Activated effector memory CD4-positive, alpha-beta T cell treated with Interleukin-2 at 50 U/mL for 16 hours (primary cell): ENCODE measurements around the gene CAMK2N2.

Experiments
- DNase-seq: peaks from one replicate; pipeline ENCODE4 v3.0.0-alpha.2; 2020

CAMK2N2 gene

DNA sequence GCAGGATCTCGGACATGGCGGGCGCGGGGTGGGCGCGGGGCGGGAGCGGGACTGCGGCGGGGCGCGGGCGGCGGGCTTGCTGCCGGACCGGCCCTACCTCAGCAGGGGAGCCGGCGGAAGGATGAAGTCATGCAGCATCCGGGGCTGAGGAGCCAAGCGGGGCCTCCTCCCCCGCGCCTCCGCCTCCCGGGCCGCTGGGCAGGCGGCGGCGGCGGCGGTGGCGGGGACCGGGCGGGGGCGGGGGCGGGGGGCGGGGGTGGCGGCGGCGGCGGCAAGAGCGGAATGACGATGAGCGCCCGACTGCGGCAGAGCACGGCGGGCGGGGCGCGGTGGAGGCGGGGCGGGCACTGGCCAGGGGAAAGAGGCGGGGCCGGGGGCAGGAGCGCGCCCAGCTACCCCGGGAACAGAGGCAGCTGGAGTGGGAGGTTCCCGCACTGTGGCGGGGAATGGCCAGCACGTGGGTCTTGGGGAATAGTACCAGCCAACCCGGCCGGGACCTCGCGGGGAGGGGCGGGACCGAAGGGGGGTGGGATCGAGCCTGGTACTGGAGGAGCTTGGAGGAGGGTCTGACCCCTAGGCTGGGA, at the start of gene CAMK2N2:
CAMK2N2 (minus strand) TSS at position 284 of the 584 bp plus-strand sequence; CDS start at position 16, 268 bp downstream.
- DNase-seq = peak; percentile 34

DNA sequence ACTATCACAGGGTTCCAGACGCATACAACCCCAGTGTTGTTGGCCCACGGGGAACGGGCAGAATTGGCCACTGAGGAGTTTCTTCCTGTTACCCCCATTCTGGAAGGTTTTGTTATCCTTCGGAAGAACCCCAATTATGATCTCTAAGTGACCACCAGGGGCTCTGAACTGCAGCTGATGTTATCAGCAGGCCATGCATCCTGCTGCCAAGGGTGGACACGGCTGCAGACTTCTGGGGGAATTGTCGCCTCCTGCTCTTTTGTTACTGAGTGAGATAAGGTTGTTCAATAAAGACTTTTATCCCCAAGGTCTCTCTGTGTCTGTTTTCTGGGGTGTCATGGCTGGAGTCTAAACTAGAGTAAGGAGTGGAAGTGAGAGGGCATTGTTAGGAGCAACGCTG, 47.4 kb upstream of the CAMK2N2 start:
- DNase-seq = no peak

DNA sequence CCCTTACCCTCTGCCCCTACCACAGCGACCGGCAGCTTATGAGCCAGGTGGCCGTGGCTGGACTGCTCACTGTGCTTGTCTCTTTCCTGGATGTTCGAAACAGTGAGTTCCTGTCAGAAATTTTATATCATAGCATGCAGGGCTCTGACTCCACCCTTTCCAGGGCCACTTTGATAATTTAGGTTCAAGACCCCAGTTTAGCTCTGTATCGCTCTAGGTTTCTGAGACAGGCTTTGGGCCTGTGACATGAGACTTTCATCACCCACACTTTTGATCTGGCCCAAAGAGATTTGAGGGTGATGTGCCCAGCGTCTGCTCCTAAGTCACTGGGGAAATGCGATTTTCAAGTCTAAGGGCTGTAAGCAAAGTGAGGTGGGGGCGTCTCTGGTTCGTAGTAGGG, 46.6 kb upstream of the CAMK2N2 start:
- no peak for DNase-seq

DNA sequence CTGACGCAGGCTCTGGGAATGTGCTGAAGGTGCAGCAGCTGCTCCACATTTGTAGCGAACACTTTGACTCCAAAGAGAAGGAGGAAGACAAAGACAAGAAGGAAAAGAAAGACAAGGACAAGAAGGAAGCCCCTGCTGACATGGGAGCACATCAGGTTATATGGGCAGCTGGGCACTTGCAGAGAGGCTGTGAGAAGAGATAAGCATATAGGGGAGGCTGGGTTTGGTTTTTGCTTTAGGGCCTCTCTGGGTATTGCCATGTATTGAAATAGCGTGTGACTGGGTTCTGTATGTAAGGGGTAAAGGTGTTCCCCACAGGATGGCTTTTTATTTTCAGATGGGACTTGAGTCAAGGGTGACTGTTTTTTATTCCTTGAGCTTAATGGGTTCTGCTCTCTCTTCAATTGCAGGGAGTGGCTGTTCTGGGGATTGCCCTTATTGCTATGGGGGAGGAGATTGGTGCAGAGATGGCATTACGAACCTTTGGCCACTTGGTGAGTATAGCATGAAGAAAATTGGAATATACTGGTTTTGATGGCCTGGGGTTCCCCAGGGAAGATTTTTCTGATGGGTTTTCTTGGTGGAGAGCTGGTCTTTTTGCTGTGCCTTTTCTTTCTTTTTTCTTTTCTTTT, 45.1 kb upstream of the CAMK2N2 start:
- DNase-seq = no peak

DNA sequence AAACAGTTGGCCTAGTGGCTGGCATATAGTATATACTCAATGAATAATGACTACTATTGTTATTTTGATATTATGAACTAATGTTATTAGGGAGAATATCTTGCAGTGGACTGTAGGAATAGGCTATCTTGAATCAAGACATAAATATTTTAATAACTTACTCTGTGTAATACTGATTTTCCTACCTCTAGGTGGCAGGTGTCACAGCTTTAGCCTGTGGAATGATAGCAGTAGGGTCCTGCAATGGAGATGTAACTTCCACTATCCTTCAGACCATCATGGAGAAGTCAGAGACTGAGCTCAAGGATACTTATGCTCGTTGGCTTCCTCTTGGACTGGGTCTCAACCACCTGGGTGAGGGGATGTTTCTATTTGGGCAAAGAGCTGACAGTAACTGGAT, 44.2 kb upstream of the CAMK2N2 start:
- DNase-seq = no peak

DNA sequence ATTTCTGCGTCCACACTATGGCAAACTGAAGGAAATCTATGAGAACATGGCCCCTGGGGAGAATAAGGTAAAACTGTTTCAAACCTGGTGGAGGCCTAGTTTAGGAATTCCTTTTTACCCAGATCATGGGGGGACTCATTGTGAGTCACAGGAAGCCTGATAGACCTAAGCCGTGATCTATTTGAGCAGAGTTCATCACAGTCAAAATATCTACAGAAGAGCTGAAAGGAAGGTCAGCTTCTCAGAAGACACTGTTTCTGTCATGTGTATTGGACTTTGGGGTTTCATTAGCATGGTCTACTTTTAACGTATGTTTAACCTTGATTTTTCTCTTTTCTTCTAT, 39.0 kb upstream of the CAMK2N2 start:
- no peak for DNase-seq

DNA sequence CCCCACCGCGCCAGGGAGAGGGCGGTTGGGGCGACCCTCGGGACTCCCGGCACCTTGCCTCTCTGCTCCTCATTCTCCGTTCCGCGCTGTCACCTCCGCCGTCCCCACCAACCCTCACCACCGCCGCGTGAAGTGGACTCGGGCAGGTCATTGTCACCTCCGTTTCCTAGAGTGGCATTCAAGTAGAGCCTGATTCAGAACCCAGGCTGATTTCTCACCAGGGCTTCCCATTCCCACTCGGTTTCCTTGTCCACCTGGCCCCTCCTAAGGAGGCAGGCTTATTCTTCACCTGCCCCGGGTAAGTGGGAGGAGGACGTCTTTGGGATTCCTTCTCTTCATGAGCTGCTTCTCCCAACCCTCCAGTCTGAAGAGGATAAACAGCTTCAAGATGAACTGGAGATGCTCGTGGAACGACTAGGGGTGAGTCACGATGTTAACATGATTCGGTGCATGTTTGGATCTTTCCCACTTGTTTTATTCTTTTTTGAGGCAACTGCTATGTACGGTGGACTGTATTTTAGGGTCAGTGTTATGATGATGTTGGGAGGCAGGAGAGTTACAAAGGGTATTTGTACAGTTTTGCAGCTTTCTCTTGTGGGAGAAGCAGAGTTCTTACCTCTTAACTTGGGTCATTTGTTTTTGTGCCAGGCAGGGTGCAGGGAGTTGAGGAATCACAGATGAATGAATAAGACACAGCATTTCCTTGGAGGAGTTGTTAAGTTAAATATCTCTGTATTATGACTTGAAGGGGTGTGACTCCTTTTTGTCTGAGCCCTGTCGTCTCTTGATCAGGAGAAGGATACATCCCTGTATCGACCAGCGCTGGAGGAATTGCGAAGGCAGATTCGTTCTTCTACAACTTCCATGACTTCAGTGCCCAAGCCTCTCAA, 38.4 kb upstream of the CAMK2N2 start:
- no peak for DNase-seq

DNA sequence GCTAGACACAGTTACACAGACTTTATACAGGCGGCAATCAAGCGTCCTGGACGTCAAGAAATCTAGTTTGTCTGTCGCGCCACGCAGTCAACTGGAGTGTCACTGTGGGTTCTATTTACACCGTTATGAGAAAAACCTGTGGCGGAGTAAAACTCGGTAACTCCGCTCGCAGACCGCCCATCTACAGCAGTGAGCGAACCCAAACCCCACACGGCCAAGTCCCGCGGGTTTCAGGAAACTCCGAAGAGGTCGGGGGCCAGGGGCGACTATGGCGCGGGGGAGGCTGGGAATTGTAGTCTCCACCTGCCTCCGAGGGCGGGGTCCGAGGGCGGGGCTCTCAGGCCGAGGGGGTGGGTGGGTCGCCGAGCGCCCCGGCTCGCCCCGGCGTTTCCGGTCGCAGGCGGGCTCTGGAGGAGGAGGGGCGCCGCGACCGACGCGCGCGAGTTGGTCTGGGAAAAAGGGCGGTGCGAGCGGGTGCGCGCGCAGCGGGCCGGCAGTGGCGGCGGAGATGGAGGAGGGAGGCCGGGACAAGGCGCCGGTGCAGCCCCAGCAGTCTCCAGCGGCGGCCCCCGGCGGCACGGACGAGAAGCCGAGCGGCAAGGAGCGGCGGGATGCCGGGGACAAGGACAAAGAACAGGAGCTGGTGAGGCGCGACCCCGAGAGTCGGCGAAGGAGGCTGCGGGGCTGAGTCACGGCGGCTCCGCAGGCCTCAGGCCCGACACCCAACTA, 37.6 kb upstream of the CAMK2N2 start, which contains the start of gene PSMD2:
PSMD2 (plus strand) TSS at position 483 of the 729 bp plus-strand sequence; CDS start at position 509, 26 bp downstream.
- DNase-seq = peak; percentile 98

DNA sequence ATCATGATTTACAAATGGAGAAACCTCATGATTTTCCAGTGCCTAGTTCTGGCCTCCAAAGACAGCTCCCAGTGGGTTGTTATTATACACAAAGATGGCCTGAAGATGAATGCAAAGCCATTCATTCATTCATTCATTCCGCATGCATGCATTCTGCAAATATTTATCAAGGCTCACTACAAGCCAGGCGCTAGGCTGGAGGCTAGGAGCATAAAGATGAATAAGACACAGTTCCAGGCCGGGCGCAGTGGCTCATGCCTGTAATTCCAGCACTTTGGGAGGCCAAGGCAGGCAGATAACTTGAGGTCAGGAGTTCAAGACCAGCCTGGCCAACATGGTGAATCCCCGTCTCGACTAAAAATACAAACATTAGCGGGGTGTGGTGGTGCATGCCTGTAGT, 35.3 kb upstream of the CAMK2N2 start:
- DNase-seq = no peak

DNA sequence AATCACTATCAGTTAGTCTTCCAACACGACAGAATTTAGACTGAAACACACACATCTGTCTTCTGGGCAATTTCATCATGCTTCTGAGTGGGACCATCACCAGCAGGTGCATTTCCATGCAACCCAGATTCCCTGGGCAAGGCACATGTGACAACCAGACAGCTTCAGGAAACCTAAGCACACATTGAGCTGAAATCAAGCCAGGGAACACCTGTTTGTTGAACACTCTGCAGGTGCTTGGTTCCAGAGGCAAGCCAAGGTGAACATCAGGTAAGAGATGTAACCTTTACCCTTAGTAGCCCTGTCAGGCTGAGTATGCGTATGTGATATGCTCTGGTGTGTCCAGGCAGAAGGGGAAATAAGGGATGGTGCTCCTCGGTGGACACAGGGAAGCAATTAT, 34.4 kb upstream of the CAMK2N2 start:
- DNase-seq = no peak

DNA sequence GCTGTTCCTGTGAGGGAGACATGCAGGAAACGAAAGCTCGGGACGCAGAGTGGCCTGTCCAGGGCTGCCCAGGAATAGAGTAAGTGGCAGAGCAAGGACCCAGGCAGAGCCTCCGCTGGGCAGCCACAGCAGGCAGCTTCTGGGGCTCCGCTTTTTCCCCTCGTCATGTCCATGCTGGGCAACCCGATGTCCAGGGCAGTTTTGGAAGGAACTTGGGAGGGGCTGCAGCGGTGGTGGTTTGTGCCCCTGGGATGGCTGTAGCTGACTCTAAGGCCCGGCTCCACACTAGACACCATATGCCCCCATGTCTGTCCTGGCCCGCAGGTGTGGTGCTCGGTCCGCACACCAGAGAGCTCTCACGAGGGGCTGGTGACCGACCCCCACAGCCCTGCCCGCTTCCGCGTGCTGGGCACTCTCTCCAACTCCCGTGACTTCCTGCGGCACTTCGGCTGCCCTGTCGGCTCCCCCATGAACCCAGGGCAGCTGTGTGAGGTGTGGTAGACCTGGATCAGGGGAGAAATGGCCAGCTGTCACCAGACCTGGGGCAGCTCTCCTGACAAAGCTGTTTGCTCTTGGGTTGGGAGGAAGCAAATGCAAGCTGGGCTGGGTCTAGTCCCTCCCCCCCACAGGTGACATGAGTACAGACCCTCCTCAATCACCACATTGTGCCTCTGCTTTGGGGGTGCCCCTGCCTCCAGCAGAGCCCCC, 30.5 kb upstream of the CAMK2N2 start:
- no peak for DNase-seq

DNA sequence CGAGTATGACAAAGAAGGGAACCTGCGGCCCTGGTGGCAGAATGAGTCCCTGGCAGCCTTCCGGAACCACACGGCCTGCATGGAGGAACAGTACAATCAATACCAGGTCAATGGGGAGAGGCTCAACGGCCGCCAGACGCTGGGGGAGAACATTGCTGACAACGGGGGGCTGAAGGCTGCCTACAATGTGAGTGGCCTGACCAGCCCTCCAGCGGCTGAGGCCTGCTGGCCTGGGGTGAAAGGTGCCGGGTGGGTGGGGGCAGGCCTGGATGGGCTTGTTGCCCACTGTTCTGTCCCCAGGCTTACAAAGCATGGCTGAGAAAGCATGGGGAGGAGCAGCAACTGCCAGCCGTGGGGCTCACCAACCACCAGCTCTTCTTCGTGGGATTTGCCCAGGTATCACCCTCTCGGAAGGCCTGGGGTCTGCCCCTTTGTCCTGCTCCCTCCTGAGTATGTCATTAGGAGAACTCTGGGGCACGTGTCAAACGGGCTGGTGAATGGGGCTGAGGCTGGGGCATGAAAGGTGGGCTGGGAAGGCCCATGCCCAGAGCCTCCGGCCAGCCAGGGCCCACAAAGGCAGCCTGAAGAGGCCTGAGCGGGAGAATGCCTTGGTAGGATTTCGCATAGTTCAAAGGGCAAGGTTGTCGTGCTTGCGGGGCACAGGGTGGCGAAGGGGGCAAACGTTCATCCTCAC, 29.8 kb upstream of the CAMK2N2 start:
- DNase-seq = no peak

DNA sequence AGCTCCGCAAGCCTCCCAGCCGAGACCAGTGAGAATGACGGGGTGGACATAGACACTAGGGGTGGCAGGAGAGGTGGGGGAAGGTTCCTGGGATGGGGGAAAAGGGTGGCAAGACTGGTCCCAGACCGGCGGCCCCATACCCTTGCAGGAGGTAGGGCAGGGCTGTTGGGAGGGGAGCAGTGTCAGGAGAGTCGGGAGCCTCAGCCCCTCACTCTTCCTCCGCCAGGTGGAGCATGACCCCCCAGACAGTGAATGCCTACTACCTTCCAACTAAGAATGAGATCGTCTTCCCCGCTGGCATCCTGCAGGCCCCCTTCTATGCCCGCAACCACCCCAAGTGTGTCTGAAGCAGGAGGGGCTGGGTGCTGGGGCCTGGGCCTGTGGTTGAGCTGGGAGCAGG, 29.0 kb upstream of the CAMK2N2 start:
- no peak for DNase-seq

DNA sequence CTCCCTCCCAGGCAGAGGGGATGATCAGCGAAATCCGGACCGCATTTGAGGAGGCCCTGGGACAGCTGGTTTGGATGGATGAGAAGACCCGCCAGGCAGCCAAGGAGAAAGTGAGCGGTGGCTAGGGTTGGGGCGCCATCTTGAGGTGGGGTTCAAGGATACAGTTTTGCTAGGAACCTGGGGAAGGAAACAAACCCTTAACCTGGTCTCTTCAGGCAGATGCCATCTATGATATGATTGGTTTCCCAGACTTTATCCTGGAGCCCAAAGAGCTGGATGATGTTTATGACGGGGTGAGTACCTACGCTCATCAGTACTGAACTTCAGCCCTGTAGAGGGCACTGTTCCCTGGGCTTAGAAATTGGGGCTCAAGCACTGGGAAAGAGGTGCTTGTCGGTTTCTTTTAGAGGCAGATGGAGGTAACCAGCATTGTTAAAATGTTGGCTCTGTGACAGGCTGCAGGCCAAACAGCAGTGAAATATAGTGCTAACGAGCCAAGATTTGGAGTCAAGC, 28.1 kb upstream of the CAMK2N2 start:
- DNase-seq = peak; percentile 41

DNA sequence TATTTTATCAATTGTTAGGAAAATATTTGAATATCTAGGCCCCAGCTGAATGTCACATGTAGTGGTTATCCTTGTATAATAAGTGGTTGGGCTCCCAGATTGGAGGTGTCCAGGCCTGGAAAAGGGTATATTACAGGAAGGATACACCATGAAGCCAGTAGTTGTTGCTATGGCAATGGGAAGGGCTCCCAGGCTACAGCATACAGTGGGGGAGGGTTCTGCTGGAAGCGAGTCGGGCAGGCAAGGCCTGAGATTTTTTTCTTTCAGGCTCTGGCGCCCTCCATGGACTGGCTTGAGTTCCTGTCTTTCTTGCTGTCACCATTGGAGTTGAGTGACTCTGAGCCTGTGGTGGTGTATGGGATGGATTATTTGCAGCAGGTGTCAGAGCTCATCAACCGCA, 23.3 kb upstream of the CAMK2N2 start:
- DNase-seq = no peak

DNA sequence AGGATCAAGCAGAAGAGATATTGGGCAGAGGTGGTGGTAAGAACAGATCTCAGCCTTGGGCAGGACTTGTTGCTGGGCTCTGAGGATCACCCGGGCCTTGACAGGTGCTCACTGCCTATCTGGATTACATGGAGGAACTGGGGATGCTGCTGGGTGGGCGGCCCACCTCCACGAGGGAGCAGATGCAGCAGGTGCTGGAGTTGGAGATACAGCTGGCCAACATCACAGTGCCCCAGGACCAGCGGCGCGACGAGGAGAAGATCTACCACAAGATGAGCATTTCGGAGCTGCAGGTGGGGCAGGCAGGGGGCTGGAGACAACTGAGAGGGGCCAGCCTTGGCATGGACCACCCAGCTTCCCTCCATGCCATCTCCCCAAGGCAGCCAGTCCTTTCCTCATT, 22.3 kb upstream of the CAMK2N2 start:
- no peak for DNase-seq

DNA sequence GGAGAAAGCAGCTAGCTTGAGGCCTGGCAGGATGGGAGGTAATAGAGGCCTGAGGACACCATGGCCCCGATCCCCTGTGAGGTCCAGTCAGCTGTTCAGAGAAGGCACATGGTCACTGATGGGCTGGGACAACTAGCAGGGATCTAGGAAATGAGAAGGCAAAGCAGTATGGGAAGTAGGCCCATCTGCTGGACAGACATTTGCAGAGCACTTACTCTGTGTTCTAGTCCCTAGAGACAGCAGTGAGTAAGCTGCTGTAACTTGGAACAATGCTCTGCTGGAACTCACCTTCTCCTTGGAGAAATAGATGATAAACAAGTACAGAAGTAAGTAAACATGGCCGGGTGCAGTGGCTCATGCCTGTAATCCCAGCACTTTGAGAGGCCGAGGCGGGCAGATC, 21.6 kb upstream of the CAMK2N2 start:
- no peak for DNase-seq

DNA sequence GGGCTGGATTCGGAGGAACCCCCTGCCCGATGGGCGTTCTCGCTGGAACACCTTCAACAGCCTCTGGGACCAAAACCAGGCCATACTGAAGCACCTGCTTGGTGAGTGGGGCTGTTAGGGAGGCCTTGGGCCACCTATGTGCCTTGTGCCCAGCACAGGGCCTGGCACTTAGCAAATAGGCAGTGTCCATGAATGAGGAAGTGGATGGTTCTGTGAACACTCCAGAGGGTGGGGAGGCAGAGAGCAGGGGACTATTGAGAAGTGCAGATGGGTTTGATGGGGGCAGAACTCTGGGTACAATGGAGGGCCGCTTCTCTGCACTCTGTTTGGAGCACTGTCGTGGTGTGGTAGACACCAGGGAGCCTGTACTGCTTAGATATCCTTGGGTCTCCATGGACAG, 16.0 kb upstream of the CAMK2N2 start:
- DNase-seq = no peak

DNA sequence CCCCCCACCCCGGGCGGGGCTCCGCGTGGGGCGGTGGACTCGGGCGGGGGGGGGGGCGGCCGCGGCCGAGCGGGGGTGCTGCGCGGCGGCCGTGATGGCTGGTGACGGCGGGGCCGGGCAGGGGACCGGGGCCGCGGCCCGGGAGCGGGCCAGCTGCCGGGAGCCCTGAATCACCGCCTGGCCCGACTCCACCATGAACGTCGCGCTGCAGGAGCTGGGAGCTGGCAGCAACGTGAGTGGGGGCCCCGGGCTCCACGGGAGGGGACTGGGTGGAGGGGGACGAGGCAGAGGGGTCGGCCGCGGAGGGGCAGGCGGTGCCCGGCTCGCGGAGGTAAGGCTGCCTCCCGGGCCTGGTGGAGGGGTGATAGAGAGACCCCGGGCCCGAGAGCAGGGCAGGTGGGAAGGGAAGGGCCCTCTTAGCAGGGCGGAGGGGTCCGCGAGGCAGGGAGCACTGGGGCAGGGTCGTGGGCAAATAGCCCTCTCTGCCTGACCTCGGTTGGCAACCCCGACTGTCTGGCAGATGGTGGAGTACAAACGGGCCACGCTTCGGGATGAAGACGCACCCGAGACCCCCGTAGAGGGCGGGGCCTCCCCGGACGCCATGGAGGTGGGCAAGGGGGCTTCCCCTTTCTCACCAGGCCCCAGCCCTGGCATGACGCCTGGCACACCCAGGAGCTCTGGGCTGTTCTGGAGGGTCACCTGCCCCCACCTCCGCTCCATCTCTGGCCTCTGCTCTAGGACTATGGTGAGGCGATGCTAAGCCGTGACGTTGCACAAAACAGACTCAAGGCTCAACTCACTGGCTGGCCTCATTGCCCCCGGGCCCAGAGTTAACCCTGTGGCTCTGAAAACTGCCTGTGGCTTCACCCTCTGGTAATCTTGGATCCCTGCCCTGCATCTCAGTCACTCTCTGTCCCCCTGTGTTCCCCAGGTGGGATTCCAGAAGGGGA, 14.9 kb upstream of the CAMK2N2 start, which contains the start of gene ECE2:
ECE2 (plus strand) TSS at position 62 of the 950 bp plus-strand sequence; CDS start at position 194, 132 bp downstream.
- DNase-seq = no peak

DNA sequence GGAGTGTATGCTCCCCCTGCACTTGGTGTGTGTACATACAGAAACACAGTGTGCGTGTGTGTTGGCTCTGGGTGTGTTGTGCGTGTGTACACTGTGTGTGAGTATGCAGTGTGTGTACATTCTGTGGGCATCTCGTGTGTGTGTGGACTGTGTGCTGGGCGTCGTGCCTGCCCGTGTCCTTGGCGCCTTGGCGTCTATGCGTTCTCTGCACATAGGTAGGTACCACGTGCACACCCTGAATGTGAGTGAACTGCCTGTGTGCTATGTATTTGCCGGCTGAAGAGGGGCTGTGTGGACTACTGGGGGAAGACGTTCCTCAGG, 14.0 kb upstream of the CAMK2N2 start:
- no peak for DNase-seq

DNA sequence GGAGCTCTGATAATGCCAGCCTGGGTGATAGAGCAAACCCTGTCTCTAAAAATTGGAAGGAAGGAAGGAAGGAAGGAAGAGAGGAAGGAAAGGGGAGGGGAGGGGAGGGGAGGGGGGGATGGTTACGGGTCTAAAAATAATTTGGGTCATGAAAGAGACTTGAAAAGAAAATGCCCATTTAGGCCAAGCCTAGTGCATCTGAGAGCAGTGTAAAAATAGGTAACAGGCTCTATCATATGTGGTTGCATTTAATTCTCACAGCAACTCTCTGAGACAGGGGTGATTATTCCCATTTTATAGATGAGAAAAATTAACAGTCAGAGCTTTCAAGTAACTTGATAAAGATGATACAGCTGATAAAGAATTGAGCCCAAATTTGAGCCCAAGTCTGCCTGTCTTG, 10.9 kb upstream of the CAMK2N2 start:
- no peak for DNase-seq
